Activated T-cell treated with anti-CD3 and anti-CD28 coated beads, Interleukin-2, amount 50 U/mL, for 24 hours (primary cell): Measurements from ENCODE around the gene DDX52.
A peak's percentile ranks its signal among the peaks of the same experiment; 100 is the strongest.
"Not testable (repeated sequence)": the region's sequence is repeated elsewhere in the genome, so short reads cannot be mapped to it uniquely, and the experiment has no call there.

Source experiments
- DNase-seq: peaks from one replicate; pipeline ENCODE4 v3.0.0-alpha.2; 2020
- H3K27ac Mint-ChIP-seq: 2 replicates; pipeline ENCODE4 v1.8.0; 2020; ENCODE audit warnings: mild to moderate bottlenecking, mixed read lengths
- H3K27me3 Mint-ChIP-seq: 2 replicates; pipeline ENCODE4 v1.8.0; 2020; ENCODE audit warnings: mixed read lengths
- H3K36me3 Mint-ChIP-seq: 2 replicates; pipeline ENCODE4 v1.8.0; 2020; ENCODE audit warnings: low read depth, mixed read lengths
- H3K4me1 Mint-ChIP-seq: 2 replicates; pipeline ENCODE4 v1.8.0; 2020; ENCODE audit warnings: low read depth, mixed read lengths
- H3K4me3 Mint-ChIP-seq: 2 replicates; pipeline ENCODE4 v1.8.0; 2020; ENCODE audit warnings: mild to moderate bottlenecking, moderate library complexity, mixed read lengths
- H3K9me3 Mint-ChIP-seq: 2 replicates; pipeline ENCODE4 v1.8.0; 2020; ENCODE audit warnings: mixed read lengths

DDX52 gene

GRCh38 chr17:37643118-37643766, at the start of gene DDX52:
TSS of gene DDX52 (minus strand) at chr17:37643446. CDS start at chr17:37643420, 26 bp downstream.
- Mint-ChIP-seq H3K4me1 (peaks cover 29% of the 10 kb centered on the region), H3K4me3 (peak within 1 kb of the TSS; percentile 91), H3K36me3 (peaks cover 48% of the 10 kb centered on the region), H3K27ac (peak within 1 kb of the TSS; percentile 96), H3K27me3 (peaks cover 36% of the 10 kb centered on the region), H3K9me3 (no peaks in the 10 kb centered on the region)
- DNase-seq, result peak; percentile 88

DNA sequence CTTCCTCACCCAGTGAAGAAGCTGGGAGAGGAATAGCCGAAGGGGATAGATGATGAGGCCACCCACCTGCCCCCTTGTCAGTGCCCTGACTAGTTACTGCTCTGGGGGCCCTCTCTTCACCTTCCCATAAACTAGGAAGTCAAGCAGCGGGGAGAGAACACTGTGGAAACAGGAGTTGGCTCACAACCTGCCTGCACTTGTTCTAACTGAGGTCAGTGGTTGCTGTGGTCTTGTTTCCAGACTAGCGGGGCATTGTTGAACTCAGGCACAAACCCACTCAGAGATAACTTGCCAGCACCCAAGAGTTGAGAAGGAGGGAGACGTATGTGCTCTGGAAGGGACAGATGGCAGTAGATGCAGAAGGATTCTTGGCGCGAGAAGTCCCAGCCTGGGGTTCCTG, 48.6 kb upstream of the DDX52 start:
- H3K4me3 Mint-ChIP-seq, result no peak overlapping the region
- peaks cover 5% of the 10 kb centered on the region for H3K4me1 Mint-ChIP-seq
- no peaks in the 10 kb centered on the region for H3K36me3 Mint-ChIP-seq
- peaks cover 4% of the 10 kb centered on the region for H3K9me3 Mint-ChIP-seq
- H3K27ac Mint-ChIP-seq, result no peak overlapping the region
- H3K27me3 Mint-ChIP-seq, result peaks cover 5% of the 10 kb centered on the region
- DNase-seq, result no peak

DNA sequence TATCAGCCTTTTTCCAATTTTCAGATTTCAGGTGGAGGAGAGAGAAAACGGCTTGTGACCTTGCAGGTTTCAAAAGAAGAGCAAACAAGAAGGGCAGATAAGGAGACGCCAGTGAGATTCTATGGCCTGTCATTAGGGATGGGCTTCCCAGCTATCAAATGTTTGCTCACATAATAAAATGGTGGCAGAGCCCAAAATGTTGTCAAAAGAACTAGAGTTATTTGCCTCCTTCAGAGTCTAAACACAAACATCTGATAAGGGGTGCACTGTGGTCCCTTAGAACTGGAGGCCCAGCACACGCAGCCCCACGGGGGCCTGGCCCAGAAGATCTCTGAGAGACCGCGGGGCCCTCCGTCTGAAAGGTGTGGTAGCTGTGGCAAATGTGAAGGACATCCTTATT, 46.1 kb upstream of the DDX52 start:
- Mint-ChIP-seq H3K27me3 (no peaks in the 10 kb centered on the region), H3K4me1 (no peaks in the 10 kb centered on the region), H3K36me3 (no peaks in the 10 kb centered on the region), H3K9me3 (no peaks in the 10 kb centered on the region), H3K4me3 (no peak overlapping the region), H3K27ac (no peak overlapping the region)
- DNase-seq, result no peak

- Mint-ChIP-seq H3K9me3 (no peaks in the 10 kb centered on the region), H3K36me3 (no peaks in the 10 kb centered on the region), H3K4me1 (peaks cover 7% of the 10 kb centered on the region), H3K27me3 (peaks cover 3% of the 10 kb centered on the region), H3K4me3 (no peak overlapping the region), H3K27ac (no peak overlapping the region)
- no peak for DNase-seq
Observed at GRCh38 chr17:37683454-37683984, 40.3 kb upstream of the DDX52 start.

DNA sequence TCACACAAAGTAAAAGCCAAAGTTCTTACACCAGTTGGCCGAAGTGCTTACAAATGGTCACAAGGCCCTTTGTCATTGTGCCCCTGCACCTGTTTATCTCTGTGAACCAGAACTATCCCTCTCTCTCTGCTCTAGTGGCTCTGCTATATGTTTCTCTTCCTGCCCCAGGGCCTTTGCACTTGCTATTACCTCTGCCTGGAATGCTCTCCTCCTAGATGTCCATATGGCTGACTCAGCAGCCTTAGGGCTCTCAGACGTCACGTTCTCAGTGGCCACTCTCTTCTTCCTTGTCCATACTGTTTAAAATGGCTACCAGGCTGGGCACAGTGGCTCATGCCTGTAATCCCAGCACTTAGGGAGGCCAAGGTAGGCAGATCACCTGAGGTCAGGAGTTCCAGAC, 38.8 kb upstream of the DDX52 start:
- DNase-seq, result no peak
- Mint-ChIP-seq H3K9me3 (peaks cover 2% of the 10 kb centered on the region), H3K27me3 (peaks cover 16% of the 10 kb centered on the region), H3K4me3 (no peak overlapping the region), H3K4me1 (peaks cover 7% of the 10 kb centered on the region), H3K36me3 (no peaks in the 10 kb centered on the region), H3K27ac (no peak overlapping the region)

DNA sequence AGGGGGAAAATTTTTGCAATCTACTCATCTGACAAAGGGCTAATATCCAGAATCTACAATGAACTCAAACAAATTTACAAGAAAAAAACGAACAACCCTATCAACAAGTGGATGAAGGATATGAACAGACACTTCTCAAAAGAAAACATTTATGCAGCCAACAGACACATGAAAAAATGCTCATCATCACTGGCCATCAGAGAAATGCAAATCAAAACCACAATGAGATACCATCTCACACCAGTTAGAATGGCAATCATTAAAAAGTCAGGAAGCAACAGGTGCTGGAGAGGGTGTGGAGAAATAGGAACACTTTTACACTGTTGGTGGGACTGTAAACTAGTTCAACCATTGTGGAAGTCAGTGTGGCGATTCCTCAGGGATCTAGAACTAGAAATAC, 36.7 kb upstream of the DDX52 start:
- not testable (repeated sequence) for H3K4me1 Mint-ChIP-seq, H3K36me3 Mint-ChIP-seq, H3K27ac Mint-ChIP-seq, DNase-seq, H3K4me3 Mint-ChIP-seq, H3K9me3 Mint-ChIP-seq
- peaks cover 28% of the 10 kb centered on the region for H3K27me3 Mint-ChIP-seq

- Mint-ChIP-seq H3K9me3 (peaks cover 2% of the 10 kb centered on the region), H3K36me3 (no peaks in the 10 kb centered on the region), H3K27me3 (peaks cover 28% of the 10 kb centered on the region), H3K27ac (no peak overlapping the region), H3K4me1 (peaks cover 1% of the 10 kb centered on the region), H3K4me3 (no peak overlapping the region)
- no peak for DNase-seq
Observed at GRCh38 chr17:37678036-37678435, 34.8 kb upstream of the DDX52 start.

DNA sequence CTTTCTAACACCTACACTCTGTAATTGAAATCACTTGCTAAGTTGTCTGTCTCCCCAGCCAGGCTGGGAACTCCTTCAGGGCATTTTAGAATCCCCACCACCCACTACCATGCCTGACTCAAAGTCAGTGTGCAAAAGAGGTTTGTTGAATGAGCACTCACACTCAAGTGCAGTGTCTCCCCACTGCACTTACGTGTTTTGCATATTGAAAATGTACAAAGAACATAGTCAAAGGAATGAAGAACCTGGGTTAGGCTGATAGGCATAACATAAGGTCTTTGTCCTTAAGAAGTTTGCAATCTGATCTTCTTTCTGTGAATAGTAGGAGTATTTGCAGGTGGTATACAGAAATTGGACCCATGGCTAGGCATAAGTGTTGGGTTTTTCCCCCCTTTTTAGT, 33.8 kb upstream of the DDX52 start:
- no peaks in the 10 kb centered on the region for H3K4me1 Mint-ChIP-seq
- no peak for DNase-seq
- no peak overlapping the region for H3K4me3 Mint-ChIP-seq
- peaks cover 28% of the 10 kb centered on the region for H3K27me3 Mint-ChIP-seq
- H3K27ac Mint-ChIP-seq, result no peak overlapping the region
- H3K9me3 Mint-ChIP-seq, result peaks cover 2% of the 10 kb centered on the region
- no peaks in the 10 kb centered on the region for H3K36me3 Mint-ChIP-seq

- no peaks in the 10 kb centered on the region for H3K4me1 Mint-ChIP-seq
- no peak overlapping the region for H3K4me3 Mint-ChIP-seq
- H3K36me3 Mint-ChIP-seq, result no peaks in the 10 kb centered on the region
- no peak overlapping the region for H3K27ac Mint-ChIP-seq
- no peak for DNase-seq
- peaks cover 2% of the 10 kb centered on the region for H3K9me3 Mint-ChIP-seq
- peaks cover 28% of the 10 kb centered on the region for H3K27me3 Mint-ChIP-seq
Observed at GRCh38 chr17:37676115-37676925, 33.1 kb upstream of the DDX52 start.

GRCh38 chr17:37674511-37674910, 31.3 kb upstream of the DDX52 start:
- Mint-ChIP-seq H3K4me3 (no peak overlapping the region), H3K27ac (no peak overlapping the region), H3K27me3 (peaks cover 28% of the 10 kb centered on the region), H3K36me3 (no peaks in the 10 kb centered on the region), H3K4me1 (no peaks in the 10 kb centered on the region), H3K9me3 (peaks cover 2% of the 10 kb centered on the region)
- DNase-seq, result no peak

GRCh38 chr17:37673386-37673785, 30.1 kb upstream of the DDX52 start:
- peaks cover 24% of the 10 kb centered on the region for H3K27me3 Mint-ChIP-seq
- no peaks in the 10 kb centered on the region for H3K4me1 Mint-ChIP-seq
- H3K4me3 Mint-ChIP-seq, result no peak overlapping the region
- no peaks in the 10 kb centered on the region for H3K36me3 Mint-ChIP-seq
- H3K9me3 Mint-ChIP-seq, result peaks cover under 1% of the 10 kb centered on the region
- no peak for DNase-seq
- no peak overlapping the region for H3K27ac Mint-ChIP-seq

DNA sequence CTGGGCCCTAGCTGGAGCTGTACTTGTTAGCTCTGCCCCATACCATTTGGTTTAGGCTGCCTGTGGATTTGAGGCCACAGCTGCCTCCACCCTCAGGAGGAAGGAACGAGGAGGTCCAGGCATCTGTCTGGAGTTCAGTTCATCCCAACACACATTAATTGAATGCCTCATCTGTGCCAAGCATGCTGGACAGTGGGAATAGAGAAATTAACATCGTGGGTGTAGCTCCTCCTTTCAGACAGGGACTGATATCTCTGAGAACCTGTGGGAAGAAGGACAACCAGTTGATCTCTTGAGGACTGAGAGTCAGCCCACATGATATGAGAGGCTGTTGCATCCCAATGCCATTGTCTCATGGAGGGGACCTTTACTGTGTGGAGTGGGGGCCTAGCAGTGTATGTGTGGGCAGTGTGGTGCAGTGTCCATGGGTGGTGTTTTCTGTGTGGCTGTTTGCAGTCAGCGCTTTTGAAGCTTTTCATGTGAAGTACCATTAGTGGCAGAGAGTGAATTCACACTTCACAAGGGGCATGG, 29.4 kb upstream of the DDX52 start:
- Mint-ChIP-seq H3K27ac (no peak overlapping the region), H3K9me3 (no peaks in the 10 kb centered on the region), H3K27me3 (peaks cover 19% of the 10 kb centered on the region), H3K4me3 (no peak overlapping the region), H3K4me1 (no peaks in the 10 kb centered on the region), H3K36me3 (no peaks in the 10 kb centered on the region)
- DNase-seq, result no peak

DNA sequence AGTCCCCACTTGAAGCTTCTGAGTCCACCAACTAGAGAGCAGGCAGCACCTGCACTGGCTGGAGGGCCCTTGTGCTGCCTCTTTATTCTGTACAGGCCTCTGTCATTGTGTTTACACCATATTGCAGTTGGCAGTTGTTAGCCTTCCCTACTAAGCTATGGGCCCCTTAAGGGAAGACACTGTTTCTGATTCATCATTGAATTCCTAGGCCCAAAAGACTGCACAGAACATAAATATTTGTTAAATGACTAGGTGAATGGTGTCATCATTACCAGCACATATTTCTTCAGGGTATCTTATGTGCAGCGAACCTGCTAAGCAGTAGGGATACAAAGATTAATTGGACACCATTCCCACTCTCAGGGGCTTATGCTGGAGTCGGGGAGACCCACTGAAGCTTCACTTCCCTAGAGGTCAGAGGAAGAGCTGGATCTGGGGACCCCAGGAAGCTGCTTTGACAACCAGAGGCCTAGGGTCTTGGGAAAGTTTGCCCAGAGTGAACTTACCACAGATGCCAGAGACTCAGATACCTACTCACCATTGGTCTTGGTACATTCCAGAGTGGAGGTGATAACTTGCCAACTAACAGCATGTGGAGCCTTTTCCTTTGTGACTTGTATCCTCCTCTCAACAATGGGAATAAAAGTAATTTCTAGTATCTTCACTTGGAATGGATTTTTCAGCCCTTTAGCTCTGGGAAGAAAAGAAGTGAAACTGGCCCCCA, 28.7 kb upstream of the DDX52 start:
- no peaks in the 10 kb centered on the region for H3K4me1 Mint-ChIP-seq
- H3K36me3 Mint-ChIP-seq, result no peaks in the 10 kb centered on the region
- DNase-seq, result no peak
- peaks cover 12% of the 10 kb centered on the region for H3K27me3 Mint-ChIP-seq
- no peak overlapping the region for H3K27ac Mint-ChIP-seq
- no peak overlapping the region for H3K4me3 Mint-ChIP-seq
- H3K9me3 Mint-ChIP-seq, result no peaks in the 10 kb centered on the region

GRCh38 chr17:37671028-37671823, 28.0 kb upstream of the DDX52 start:
- H3K4me3 Mint-ChIP-seq, result no peak overlapping the region
- H3K27ac Mint-ChIP-seq, result no peak overlapping the region
- no peaks in the 10 kb centered on the region for H3K9me3 Mint-ChIP-seq
- H3K4me1 Mint-ChIP-seq, result no peaks in the 10 kb centered on the region
- no peaks in the 10 kb centered on the region for H3K36me3 Mint-ChIP-seq
- DNase-seq, result no peak
- peaks cover 5% of the 10 kb centered on the region for H3K27me3 Mint-ChIP-seq
